ENCODE measurements around the gene ZNF592.

ZNF592 gene

DNA sequence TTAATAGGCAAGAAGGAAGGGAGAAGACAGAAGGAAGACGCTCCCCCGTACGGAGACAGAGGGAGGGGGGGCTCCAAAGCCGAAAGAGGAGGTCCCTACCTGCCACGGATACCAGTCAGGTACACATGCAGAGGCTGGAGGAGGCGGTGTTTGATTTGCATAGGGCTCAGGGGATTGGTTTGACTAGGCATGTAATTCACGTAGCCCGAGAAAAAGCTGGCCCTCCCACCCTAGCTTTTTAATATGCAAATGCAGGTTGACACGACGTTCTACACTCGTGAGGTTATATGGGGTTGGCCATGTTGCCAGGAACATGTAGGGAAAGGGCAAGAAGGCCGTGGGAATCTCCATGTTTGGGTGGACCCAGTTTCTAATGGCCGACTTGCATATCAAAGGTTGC is 29.8 kb downstream of the ZNF592 start:
- no peak for DNase-seq (ENCODE audit: low read depth)

DNA sequence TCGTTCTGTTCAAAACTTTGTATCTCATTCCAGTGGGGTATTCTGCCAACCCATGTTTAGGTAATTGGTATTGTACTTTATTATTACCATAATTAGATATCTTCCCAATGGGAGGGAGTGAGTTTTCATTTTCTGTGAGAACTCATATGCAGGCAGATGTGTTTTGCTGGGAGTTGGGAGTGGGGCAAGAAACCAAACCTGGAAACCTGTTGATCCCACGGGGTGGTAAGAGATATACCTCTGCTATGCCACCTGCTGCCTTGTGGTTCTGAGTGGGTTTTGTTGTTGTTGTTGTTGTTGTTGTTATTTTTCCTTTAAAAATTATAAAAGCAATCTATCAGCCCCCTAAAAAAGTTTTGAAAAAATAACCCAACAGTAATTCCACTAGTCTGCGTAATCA is 32.1 kb downstream of the ZNF592 start:
- DNase-seq (ENCODE audit: low read depth), result no peak

DNA sequence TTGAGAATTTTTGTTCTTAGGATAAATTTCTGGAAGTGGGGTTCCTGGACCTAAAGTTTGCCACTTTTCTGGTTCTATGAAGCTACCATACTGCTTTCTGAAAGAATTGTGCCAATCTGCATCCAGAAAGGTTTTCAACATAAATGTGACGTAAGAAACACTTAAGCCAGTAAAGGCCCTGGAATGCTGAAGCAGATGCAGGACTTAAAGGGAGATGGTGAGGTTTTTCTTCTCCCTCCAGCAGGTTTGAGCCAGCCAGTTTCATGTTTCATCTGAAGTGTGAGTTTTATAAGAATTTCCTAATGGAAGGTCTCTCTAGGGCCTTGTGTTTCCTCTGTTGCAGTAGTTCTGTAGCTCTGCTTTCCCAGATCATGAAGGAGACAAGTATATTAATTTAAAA is 33.1 kb downstream of the ZNF592 start:
- DNase-seq (ENCODE audit: low read depth), result no peak

DNA sequence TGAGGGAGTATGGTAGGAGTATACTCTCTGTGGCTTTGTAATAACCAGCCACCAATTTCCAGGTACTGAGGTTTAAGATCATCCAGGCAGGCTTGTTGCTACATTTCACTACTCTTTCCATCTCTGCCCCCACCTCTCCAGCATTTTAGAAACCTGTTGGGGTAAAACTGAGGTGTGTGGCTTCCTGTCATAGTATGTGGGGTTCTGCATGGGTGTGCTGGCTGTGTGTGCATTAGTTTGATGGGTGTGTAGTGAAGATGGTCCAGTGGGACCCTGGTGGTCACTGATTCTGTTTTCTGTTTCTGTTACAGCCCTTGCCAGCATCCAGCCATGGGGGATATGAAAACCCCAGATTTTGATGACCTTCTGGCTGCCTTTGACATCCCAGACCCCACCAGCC is 34.0 kb downstream of the ZNF592 start:
- no peak for DNase-seq (ENCODE audit: low read depth)

DNA sequence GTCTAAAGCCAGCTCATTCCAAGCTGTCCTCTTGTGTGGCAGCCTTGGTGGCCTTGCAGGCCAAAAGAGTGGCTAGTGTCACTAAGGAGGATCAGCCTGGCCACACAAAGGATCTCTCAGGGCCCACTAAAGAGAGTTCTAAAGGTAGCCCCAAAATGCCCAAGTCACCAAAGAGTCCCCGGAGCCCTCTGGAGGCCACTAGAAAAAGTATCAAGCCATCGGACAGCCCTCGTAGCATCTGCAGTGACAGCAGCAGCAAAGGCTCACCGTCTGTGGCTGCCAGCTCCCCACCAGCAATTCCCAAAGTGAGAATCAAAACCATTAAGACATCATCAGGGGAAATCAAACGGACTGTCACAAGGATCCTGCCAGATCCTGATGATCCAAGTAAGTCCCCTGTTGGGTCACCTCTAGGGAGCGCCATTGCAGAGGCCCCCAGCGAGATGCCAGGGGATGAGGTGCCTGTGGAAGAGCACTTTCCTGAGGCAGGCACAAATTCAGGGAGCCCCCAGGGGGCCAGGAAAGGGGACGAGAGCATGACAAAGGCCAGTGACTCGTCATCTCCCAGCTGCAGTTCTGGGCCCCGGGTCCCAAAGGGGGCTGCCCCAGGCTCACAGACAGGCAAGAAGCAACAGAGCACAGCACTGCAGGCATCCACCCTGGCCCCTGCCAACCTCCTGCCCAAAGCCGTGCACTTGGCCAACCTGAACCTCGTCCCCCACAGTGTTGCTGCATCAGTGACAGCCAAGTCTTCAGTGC is 35.3 kb downstream of the ZNF592 start:
- no peak for DNase-seq (ENCODE audit: low read depth)

DNA sequence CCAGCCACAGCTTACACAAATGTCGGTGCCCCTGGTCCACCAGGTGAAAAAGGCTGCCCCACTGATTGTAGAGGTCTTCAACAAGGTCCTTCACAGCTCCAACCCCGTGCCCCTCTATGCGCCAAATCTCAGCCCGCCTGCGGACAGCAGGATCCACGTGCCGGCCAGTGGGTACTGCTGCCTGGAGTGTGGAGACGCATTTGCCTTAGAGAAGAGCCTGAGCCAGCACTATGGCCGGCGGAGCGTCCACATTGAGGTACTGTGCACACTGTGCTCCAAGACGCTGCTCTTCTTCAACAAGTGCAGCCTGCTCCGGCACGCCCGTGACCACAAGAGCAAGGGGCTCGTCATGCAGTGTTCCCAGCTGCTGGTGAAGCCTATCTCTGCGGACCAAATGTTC is 35.9 kb downstream of the ZNF592 start:
- DNase-seq (ENCODE audit: low read depth), result no peak

DNA sequence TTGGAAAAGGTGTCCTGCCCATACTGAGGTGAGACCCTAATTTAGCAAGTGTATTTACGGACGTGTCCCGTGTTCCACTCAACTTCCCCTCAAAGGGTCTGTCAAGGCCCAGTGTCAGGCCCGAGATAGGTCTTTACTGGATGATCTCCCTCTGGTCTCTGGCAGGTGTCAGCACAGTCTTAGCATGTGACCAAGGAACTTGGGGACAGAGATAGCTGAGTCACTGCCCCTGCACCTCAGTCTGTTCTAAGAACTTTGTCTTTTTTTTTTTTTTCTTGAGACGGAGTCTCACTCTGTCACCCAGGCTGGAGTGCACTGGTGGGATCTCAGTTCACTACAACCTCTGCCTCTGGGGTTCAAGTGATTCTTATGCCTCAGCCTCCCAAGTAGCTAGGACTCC is 36.7 kb downstream of the ZNF592 start:
- no peak for DNase-seq (ENCODE audit: low read depth)

DNA sequence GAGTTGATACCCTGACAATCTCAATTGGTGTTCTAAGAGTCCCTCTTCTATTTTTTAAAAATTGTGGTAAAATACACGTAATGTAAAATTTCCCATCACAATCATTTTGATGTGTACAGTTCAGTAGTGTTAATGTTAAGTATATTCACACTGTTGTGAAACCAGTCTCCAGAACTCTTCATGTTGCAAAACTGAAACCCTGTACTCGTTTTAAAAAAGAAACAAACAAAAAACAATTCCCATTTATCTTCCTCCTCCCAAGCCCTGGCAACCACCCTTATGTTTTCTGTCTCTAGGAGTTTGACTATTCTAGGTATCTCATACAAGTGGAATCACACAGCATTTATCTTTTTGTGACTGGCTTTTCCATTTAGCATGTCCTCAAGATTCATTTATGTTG is 40.1 kb downstream of the ZNF592 start:
- no peak for DNase-seq (ENCODE audit: low read depth)

DNA sequence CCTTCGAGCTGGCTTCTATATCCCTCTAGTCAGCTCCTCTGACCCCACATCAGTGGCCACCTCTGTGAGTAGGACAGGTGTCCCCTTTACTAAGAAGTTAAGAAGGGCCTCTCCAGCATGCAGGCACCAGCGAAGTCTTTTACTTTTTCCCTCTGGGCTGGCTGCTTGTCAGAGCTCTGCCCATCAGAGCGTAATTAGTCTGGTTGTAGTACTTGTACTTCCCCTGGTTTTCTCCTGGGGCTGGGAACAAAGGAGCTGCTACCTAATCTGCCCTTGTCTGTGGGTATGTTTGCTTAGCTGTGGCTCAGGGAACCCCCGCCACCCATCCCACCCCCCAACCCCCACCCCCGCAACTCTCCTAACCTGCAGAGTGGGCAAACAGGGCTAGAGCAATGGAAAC is 41.4 kb downstream of the ZNF592 start:
- DNase-seq (ENCODE audit: low read depth), result no peak

DNA sequence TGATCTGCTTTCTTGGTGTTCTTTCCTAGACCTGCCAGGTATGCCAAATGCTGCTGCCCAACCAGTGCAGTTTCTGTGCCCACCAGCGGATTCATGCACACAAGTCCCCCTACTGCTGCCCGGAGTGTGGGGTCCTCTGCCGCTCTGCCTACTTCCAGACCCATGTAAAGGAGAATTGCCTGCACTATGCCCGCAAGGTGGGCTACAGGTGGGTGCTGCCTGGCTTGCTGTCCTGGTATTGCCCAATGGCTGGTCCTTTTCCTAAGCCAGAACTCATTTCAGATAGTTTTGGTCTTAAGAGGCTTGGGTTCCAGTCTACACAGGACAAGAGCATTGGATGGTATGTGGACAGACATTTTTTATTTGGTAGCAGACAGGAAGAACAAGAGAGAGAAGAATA is 42.3 kb downstream of the ZNF592 start:
- DNase-seq (ENCODE audit: low read depth), result no peak

DNA sequence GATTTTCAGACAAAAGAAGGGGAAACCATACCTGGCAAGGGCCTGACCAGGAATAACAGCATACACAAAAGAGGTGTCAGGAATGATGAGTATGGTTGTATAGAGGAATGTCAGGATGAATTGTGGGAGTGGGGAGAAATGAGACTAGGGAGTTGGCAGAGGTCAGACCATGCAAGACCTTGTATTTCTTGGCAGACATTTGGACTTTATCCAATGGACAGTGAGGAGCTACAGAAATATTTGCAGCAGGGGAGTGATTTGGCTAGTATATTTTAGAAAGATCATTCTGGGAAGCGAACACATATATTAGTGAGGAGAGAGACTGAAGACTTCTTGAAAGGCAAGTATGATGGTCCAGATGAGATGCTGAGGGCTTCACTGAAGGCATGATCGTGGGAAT is 43.4 kb downstream of the ZNF592 start:
- no peak for DNase-seq (ENCODE audit: low read depth)

DNA sequence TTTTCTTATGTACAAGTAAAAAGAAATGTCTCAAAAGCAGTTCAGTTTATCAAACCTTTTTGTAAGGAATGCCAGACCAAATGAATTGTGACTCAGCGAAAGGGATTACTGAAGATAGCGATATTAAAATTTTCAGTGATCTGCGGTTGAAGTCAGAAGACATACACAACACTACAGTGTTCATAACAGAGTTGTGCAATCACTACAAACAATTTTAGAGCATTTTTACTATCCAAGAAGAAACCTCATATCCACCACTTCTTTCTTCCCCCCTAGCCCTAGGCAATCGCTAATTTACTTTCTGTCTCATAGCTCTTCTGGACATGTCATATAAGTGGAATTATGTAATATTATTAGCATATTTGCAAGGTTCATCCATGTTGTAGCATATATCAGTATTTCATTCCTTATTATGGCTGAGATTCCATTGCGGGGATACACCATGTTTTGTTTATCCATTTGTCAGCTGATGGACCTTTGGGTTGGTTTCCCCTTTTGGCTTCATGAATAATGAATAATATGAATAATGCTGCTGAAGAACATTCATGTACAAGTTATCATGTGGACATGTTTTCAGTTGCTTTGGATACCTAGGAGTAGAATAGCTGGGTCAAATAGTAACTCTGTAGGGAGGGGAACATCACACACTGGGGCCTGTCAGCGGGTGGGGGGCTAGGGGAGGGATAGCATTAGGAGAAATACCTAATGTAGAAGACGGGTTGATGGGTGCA is 45.2 kb downstream of the ZNF592 start:
- DNase-seq (ENCODE audit: low read depth), result no peak

DNA sequence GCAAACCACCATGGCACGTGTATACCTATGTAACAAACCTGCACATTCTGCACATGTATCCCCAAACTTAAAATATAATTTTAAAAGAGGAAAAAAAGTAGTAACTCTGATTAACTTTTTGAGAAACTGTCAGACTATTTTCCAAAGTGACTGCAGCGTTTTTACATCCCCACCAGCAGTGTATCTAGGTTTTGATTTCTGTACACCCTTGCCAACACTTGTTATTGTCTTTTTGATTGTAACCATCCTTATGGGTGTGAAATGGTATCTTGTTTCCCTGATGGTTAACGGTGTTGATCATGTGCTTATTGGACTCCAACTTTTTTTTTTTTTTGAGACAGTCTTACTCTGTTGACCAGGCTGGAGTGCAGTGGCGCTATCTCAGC is 45.8 kb downstream of the ZNF592 start:
- DNase-seq (ENCODE audit: low read depth), result no peak

DNA sequence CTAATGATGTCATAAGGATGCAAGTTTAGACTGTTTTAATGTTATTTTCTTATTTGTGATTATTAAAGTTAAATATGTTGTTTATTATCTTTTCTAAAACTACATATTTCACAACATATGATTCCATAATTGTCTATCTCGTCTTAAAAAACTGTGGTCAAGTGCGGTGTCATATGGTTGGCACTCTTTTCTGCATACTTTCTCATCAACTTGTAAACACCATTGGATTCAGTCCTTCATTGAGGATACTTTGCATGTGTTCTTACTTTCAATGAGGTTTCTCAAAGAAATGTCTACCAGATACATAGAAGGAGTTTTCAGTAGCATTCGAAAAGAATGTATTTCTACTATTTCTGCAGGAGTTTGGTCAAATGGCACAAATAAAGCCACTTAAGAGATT is 46.8 kb downstream of the ZNF592 start:
- no peak for DNase-seq (ENCODE audit: low read depth)

DNA sequence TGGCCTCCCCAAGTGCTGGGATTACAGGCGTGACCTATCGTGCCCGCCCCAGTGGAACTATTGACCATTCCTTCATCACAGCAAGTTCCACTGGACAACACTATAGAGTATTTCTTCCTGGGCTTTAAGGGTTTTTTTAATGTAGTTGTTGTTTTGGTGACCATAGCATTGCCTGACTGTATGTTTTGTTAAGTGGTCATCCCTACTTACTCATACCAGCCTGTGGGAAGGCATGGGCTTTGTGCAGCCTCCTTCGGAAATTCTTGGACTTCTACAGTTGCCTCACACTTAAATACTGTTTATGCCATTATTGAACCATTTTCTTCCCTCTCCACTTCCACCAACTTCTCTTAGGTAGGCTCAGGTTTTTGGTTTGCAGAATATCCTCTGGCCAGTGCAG is 48.8 kb downstream of the ZNF592 start:
- DNase-seq (ENCODE audit: low read depth), result no peak

DNA sequence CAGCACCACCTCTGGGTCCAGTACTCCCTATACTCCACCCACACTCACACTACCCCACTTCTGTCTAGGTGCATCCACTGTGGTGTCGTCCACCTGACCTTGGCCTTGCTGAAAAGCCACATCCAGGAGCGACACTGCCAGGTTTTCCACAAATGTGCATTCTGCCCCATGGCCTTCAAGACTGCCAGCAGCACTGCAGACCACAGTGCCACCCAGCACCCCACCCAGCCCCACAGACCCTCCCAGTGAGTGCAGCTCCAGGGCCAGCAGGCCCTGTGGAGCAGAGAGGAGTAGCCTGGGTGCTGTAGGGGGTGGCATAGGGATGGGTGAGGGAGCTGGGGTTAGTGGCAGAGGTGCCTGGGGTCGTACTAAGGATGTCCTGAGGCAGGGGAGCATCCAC is 49.4 kb downstream of the ZNF592 start:
- DNase-seq (ENCODE audit: low read depth), result no peak

DNA sequence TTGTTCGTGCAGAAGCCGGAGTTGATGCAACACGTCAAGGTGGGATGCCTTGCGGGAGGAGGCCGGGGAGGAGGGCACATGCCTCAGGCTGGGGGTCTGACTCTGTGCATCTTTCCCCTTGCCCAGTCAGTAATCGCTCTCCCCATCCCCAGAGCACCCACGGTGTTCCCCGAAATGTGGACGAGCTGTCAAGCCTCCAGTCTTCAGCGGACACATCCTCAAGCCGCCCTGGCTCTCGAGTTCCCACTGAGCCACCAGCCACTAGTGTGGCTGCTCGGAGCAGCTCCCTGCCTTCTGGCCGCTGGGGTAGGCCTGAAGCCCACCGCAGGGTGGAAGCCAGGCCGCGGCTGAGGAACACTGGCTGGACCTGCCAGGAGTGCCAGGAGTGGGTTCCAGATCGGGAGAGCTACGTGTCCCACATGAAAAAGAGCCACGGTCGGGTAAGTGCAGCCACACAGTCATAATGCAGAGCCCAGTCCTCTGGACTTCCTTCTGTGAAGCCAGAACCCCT is 50.1 kb downstream of the ZNF592 start:
- DNase-seq (ENCODE audit: low read depth), result no peak

DNA sequence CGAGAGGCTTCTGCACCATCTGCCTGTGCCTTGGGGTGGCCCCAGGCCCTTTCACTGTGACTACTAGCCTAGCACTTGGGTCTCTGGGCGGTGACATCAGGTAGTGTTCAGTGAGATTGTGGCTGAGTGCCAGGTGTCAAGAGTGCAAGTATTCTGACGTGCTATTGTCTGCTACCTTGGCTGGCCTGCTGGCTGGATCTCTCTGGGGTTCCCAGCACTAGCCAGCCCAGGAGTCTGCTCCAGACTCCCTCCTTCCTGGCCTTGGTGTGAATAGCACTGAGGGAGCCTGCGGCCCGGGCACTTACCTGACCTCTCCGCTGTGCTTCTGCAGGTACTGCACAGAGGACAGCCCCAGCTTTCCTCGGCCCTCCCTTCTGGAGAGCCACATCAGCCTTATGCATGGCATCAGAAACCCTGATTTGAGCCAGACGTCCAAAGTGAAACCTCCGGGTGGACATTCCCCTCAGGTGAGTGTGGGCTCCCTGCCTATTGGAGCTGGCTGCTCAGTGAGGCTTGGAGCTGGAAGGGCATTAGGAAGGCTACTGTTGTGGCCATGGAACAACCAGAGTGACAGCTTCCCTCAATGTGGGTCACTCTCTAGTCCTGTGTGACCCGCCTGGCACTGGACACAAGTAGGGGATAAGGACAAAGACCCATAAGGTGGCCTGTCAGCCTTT is 51.3 kb downstream of the ZNF592 start:
- no peak for DNase-seq (ENCODE audit: low read depth)

DNA sequence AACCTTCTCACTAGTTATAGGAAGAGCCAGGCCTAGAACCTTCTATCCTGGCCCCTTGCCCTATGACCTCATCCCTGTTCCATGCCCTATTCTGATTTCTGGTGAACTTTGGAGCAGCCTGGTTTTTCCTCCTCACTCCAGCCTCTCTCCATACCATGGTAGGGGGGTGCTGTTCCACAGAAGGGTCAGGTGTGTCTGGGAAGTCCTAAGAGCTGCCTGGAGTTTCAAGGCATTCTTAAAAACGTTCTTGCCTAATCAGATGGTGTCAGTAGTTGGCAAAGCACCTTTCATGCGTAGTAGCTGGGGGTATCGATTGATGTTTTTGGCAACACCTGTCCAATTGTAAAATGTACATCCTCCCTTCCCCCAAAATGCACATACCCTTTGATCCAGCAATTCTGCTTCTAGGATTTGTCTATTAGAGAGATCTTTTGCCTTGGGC is 52.0 kb downstream of the ZNF592 start:
- no peak for DNase-seq (ENCODE audit: low read depth)

DNA sequence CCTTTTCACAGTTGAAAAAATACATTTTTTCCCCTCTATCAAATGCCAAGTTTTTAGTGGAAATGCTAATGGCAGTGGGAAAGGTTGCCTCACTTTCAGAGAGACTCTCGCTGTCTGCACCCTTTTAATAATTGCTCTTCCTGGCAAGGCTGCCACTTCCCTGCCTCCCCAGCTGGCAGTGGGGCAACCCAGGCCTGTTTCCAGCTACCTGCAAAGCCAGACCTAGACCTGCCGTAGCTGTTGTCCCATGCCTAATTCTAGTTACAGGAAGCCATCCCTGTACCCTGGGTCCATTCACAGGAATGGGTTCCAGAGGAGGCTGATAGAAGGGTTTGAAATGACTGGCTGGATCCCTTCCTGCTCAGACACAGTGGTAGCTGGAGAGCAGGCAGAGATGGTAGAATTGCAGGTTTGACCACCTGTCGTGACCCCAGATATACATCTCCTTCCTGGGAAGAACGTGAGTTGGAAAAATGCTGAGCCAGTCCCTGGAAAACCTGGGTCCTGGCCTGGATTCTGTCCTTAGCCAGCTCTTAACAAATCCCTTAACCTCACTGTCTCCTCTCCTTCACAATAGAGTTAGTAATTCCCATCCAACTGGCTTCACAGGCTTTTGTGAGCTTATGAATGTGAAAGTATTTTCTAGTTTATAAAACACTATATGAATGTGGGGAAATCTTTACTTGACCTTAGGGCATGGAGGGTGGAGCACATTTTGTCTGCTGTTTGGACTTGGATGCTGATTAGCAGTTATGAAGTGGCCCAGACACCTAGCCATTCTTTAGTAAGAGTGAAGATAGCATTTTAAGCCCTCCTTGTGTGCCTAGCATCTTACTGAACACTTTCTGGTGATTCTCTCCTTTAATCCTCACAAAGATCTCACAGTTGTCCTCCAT is 55.9 kb downstream of the ZNF592 start:
- no peak for DNase-seq (ENCODE audit: low read depth)

DNA sequence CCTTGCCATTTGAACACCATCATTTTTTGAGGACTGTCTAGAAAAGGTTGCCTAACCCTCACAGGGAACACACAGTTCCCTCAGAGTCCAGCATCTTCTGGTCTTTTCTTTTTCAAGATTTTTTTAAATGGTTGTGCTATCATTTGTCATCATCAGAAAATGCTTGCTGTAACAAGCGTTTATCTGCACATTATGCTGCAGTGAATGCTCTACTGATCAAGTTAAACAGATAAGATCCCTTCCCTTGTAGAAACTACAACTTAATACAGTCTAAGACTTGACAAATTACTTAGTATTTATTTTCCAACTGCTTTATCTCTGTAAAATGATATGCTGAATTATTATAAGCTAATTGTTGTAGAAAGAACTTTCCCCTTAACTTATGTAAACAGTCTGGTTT is 56.8 kb downstream of the ZNF592 start:
- DNase-seq (ENCODE audit: low read depth), result no peak

DNA sequence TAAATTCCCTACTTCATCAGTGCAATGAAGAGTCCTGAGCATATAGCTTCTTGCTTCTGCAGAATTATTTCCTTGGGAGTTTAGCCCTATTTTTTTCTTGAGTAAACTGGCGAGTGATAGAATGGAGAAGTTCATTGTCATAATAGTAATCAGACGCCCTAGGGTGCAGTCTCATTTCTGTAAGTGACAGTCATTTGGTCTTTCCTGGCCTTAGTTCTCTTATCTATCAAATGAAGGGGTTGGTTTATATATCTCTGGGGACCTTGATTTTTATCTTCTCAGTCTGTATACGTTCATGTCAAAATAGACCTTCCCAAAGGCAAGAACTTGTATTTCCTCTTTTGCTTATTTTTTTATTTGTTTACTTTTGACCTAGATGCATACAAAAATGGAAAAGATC is 58.8 kb downstream of the ZNF592 start:
- DNase-seq (ENCODE audit: low read depth), result no peak

All from stimulated activated CD8-positive, alpha-beta memory T cell treated with anti-CD3 and anti-CD28 coated beads, Interleukin-4, amount 100 ng/mL, for 24 hours (primary cell).